GM18508 (cell line): ENCODE data around the gene GRIK3.

Experiments used
- ATAC-seq: cut with Tn5 transposase; IDR thresholded peaks from one replicate; pipeline ENCODE4 v1.9.1; 2021; ENCODE audit warnings: moderate number of reproducible peaks; ENCODE audit not compliant: insufficient read depth, unreplicated experiment

Gene GRIK3

GRCh38 chr1:36884029-36884701 lies 150.2 kb downstream of the GRIK3 start:
- no peak for ATAC-seq

DNA sequence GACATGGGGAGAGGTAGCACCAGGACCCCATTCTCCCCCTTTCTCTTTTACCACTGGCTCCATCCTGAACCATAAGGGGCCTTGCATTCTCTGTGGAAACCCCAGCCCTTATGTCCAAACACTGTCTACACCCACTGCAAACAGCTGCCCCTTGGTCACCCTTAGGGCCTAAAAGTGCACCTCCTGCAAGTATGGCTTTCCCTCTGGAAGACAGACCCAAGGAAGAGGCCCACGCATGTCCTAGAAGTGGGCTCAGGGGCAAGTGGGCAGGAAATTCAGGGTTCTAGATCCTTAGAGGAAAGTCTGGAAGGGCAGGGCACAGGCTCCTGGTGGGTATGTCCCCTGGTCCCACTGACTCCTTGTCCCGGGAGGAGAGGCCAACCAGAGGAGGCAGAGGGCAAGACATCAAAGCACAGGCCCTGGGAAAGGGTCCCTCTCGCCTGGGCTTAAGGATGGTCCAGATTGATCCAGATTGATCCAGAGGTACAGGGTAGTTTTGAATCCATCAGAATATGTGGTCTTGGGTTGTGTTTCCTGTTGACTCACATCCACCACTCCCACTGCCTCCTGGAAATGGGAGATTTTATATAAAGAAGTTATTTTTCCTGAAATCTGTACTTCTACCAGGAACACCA lies 150.9 kb downstream of the GRIK3 start:
- no peak for ATAC-seq

GRCh38 chr1:36882536-36883285 lies 151.6 kb downstream of the GRIK3 start:
- no peak for ATAC-seq

DNA sequence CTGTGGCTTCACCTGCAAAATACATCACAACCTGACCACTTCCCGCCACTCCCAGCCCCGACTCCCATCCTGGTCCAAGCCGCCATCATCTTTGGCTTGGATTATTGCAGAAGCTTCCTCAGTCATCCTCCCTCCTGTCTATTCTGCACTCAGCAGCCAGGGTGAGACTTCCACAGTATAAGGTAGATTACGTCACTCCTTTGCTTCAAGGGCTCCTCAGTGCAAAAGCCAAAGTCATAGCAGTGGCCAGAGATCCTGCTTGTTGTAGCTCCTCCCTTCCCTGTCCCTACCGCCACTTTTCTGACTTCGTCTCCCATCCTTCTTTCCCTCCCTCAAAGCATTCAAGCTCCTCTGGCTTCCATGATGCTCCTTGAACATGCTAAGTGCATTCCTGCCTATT lies 152.8 kb downstream of the GRIK3 start:
- ATAC-seq, result no peak

- no peak for ATAC-seq
These were observed 153.3 kb downstream of the GRIK3 start for GRCh38 chr1:36881068-36881405.

GRCh38 chr1:36880155-36881067 lies 153.9 kb downstream of the GRIK3 start:
- no peak for ATAC-seq

DNA sequence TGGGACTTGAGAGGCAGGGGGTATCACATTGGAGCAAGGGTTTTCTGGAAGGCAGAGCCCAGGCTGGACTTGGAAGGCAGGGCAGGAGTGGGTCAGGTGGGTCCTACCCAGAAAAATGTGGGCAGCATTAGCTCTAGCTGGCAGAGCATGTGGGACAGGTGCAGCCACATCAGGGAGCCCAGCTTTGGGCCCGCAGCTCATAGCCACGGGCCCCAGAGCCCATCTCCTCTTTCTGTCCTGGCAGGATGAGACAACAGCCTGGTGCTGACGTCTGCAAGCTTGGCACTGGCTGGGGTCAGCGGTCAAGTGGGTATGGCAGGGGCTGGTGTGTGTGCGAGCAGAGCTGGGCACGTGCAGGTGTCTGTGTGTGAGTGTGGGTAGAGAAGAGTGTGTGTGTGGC lies 154.7 kb downstream of the GRIK3 start:
- ATAC-seq, result no peak

DNA sequence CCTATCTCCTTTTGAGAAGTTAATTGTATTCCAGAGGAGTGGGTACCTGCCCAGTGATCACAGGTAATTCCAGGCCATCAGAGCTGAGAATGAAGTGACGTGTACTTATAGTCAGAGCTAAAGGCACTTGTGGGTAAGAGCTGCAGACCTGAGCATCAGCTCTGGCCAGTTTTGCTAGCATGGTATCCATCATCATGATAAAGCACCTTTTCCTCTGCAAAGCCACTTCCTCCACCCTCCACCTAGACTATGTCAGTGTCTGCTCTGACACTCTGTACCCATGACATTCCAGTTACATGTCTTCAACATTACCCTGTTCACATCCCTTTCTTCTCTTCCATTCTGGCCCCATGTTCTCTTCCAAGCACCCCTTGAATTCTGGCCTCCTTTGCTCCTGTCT lies 157.3 kb downstream of the GRIK3 start:
- no peak for ATAC-seq

DNA sequence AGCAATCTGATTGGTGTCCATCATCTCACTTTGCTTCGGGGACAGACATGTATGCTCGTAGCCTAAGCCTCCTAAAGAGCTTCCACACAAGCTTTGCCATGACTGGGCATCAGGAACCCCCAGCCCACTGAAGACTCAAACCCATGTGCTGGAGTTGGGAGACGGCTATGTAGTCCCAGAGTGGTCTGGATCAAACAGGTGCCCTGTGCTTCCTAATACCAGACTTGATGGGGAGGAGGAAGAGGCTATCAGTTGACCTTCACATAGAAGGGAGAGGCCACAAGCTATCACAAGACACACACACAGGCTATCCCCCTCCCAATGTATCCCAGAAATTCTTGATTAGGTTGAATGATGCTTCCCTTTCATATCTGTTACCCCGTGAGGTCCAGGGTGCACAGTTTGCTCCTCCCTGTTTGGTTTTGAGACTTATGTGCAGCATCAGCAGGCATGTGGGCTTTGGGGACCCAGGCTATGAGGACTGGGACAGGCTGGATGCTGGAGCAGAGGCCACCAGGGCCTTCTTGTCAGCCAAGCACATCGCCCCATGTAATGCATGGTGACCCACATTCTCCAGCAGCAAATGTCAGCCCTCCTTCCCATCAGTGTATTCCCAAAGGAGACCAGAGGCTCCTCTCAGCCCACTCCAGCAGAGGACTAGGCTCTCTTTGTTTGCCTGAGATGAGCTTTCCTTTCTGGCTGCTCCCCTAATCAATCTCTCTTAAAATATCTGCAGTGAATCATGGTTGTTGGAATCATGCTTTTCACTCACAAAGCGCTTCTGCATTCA lies 159.8 kb downstream of the GRIK3 start:
- no peak for ATAC-seq

- ATAC-seq, result no peak
These were observed 161.5 kb downstream of the GRIK3 start for GRCh38 chr1:36872858-36873257.

- ATAC-seq, result no peak
These were observed 162.1 kb downstream of the GRIK3 start for GRCh38 chr1:36872126-36872754.

DNA sequence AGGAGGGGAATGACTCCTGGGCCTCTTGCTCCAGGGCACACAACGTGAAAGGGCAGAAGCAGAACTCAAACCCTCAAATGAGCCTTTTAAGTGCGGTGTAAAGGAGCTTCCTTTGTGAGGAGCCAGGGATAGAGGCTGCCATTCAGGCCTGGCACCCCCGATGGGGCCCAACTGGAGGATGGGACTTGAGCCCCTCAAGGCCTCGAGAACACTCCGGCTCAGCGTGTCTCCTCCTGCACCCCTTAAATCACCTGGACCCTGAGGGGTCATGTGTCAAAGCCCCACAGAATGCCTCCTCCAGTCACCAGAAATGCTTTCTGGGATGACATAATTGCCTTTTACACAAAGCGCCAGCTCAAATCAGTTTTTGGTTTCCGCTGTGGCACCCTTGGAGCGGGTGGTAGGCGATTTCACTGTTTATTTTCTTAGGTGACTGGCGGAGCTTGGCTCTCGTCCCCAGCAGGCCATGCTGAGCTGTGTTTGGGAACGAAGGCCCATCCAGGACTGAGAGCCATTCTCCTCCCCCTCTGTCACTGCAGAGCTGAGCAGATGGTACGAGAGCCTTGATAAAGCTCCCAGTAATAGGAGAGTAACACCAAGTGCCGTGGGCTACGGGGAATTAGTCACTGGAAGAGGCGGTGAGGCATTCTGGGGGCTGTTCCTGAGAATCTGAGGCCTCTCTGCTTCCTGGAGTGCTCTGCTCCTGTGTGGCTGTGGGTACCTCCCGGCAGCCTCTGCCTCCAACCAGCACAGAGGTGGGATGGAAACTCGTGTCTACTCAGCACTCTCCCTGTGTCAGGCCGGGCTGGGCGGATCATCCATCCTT lies 163.0 kb downstream of the GRIK3 start:
- ATAC-seq, result no peak

GRCh38 chr1:36869826-36870225 lies 164.5 kb downstream of the GRIK3 start:
- no peak for ATAC-seq

- no peak for ATAC-seq
These were observed 165.3 kb downstream of the GRIK3 start for GRCh38 chr1:36869054-36869453.

DNA sequence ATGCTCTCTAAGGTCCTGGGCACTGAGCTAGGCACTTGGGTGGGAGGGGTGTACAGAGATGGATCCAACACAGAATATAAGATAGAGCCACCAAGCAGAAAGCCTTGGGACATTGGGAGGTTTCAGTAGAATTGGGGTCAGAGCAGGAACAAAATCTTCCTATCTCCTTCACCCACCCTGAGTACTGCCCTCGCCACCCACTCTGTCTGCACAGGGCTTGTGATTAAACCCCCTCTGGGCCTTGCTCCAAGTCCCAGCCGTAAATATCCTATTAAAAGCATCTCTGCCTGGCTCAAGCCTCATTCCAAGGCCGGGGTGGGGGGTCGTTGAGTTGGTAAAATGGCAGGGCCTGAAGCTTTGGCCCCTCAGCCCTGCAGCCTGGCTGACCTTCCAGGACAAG lies 166.7 kb downstream of the GRIK3 start:
- ATAC-seq, result no peak

DNA sequence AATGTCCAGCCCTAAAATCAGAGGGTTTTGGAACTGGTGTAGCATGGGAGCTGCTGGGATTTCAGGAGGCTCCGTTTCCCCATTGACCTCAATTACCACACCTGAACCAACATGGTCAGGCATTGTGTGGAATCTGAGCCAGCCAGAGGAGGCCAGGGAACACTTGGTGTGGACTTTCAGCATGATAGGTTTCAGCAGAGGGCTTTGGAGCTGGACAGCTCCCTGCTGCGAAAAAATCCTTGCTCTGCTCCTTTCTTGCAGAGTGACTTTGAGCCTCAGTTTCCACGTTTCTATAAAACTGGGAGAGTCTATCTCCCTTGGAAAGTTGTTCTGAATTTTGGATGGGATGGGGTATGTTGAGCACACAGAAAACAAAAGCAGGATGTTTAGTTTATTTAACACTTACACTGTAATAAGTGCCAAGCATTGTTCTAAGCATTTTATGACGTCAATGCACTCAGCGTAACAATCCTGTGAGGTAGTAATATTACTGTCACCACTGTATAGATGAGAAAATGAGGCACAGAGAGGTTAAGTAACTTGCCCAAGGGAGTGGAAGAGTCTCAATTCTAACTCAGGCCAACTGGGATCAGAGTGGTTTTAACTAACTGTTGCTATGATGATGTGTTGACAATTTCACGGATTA lies 168.0 kb downstream of the GRIK3 start:
- ATAC-seq, result no peak

DNA sequence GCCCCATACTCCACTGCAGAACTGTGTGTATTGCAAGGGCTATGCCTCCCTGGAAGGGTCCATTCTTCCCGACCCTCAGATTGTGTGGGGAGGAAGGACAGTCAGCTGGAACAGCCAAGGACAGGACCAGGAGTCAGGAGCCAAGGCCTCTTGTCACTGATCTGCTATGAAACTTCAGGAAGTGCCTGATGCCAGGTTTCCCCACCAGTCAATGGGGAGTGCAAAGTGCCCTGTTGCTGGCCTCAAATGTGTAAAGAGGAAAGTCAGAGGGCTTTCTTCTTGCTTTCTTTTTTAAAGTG lies 168.8 kb downstream of the GRIK3 start:
- no peak for ATAC-seq

GRCh38 chr1:36864823-36865601 lies 169.3 kb downstream of the GRIK3 start:
- no peak for ATAC-seq
